NCI-H1417 (cell line): ENCODE measurements around the gene ZNF319.

ENCODE experiments used
- DNase-seq, 3 experiments: peaks; one replicate each; lab custom pipeline; 2025; lab: John Stamatoyannopoulos, UW

The ZNF319 gene

GRCh38 chr16:57999971-58000705, at the start of gene ZNF319:
ZNF319 (minus strand) TSS chr16:58000672; CDS start chr16:57998265, 2,407 bp downstream.
- DNase-seq = peak in 2 of 3 experiments; percentile 61 to 77

- no peak for DNase-seq
Measured at GRCh38 chr16:58049232-58050185, 49.0 kb upstream of the ZNF319 start.

GRCh38 chr16:58048494-58049231, 48.2 kb upstream of the ZNF319 start:
- no peak for DNase-seq

GRCh38 chr16:58047557-58048348, 47.3 kb upstream of the ZNF319 start:
- DNase-seq = no peak

GRCh38 chr16:58046936-58047335, 46.5 kb upstream of the ZNF319 start:
- DNase-seq = no peak

- no peak for DNase-seq
Measured at GRCh38 chr16:58046054-58046881, 45.8 kb upstream of the ZNF319 start.

- no peak for DNase-seq
Measured at GRCh38 chr16:58045096-58045495, 44.6 kb upstream of the ZNF319 start.

GRCh38 chr16:58044266-58045019, 44.0 kb upstream of the ZNF319 start:
- no peak for DNase-seq

GRCh38 chr16:58043571-58044155, 43.2 kb upstream of the ZNF319 start:
- no peak for DNase-seq

GRCh38 chr16:58042886-58043515, 42.5 kb upstream of the ZNF319 start:
- DNase-seq = no peak

GRCh38 chr16:58042001-58042885, 41.8 kb upstream of the ZNF319 start:
- DNase-seq = no peak

GRCh38 chr16:58041628-58041955, 41.1 kb upstream of the ZNF319 start:
- DNase-seq = no peak

GRCh38 chr16:58040945-58041627, 40.6 kb upstream of the ZNF319 start:
- DNase-seq = no peak

GRCh38 chr16:58040496-58040846, 40.0 kb upstream of the ZNF319 start:
- no peak for DNase-seq

GRCh38 chr16:58039829-58040495, 39.5 kb upstream of the ZNF319 start:
- no peak for DNase-seq

GRCh38 chr16:58038219-58038641, 37.8 kb upstream of the ZNF319 start:
- DNase-seq = no peak
